SK-N-SH treated with all-trans-retinoic acid at 6 μM for 48 hours (cell line): ENCODE data around the gene METTL2B.
"Not testable (repeated sequence)": the region's sequence is repeated elsewhere in the genome, so short reads cannot be mapped to it uniquely, and the experiment has no call there.

ENCODE experiments used
- ARNTL ChIP-seq: fragments of 450-650 bp; formaldehyde crosslinking; IDR thresholded peaks from 2 replicates; pipeline ENCODE4 v1.5.0; 2020; ENCODE audit warnings: low read depth, mild to moderate bottlenecking, moderate library complexity, borderline replicate concordance
- BACH2 ChIP-seq: fragments of 250-450 bp; sonication (Bioruptor Pico); IDR thresholded peaks from 2 replicates; pipeline ENCODE4 v1.9.0; 2021; ENCODE audit warnings: mild to moderate bottlenecking, borderline replicate concordance
- CSRNP3 ChIP-seq: fragments of 250-450 bp; sonication (Bioruptor Pico); IDR thresholded peaks from 2 replicates; pipeline ENCODE4 v1.5.1; 2021; ENCODE audit warnings: mild to moderate bottlenecking, moderate library complexity
- ISL1 ChIP-seq: fragments of 250-450 bp; sonication (Bioruptor Pico); IDR thresholded peaks from 2 replicates; pipeline ENCODE4 v2.1.2; 2022; ENCODE audit warnings: mild to moderate bottlenecking, moderate library complexity
- PATZ1 ChIP-seq: fragments of 250-450 bp; sonication (Bioruptor Pico); IDR thresholded peaks from 2 replicates; pipeline ENCODE4 v1.8.0; 2020; ENCODE audit warnings: mild to moderate bottlenecking, moderate library complexity, borderline replicate concordance
- SNAI2 ChIP-seq: fragments of 250-450 bp; sonication (Bioruptor Pico); IDR thresholded peaks from 2 replicates; pipeline ENCODE4 v1.5.0; 2020; ENCODE audit warnings: mild to moderate bottlenecking, moderate library complexity
- TCF4 ChIP-seq: fragments of 250-450 bp; sonication (Bioruptor Pico); IDR thresholded peaks from 2 replicates; pipeline ENCODE4 v1.8.0; 2021; ENCODE audit warnings: mild to moderate bottlenecking, moderate library complexity, borderline replicate concordance
- TSHZ2 ChIP-seq: fragments of 250-450 bp; sonication (Bioruptor Pico); IDR thresholded peaks from 2 replicates; pipeline ENCODE4 v1.5.0; 2020; ENCODE audit warnings: mild to moderate bottlenecking, moderate library complexity
- ZC3H10 ChIP-seq: fragments of 250-450 bp; sonication (Bioruptor Pico); IDR thresholded peaks from 2 replicates; pipeline ENCODE4 v1.5.1; 2021; ENCODE audit warnings: mild to moderate bottlenecking, moderate library complexity
- ZFP3 ChIP-seq: fragments of 250-450 bp; sonication (Bioruptor Pico); IDR thresholded peaks from 2 replicates; pipeline ENCODE4 v1.5.0; 2020; ENCODE audit warnings: mild to moderate bottlenecking, moderate library complexity
- ZFP30 ChIP-seq: fragments of 450-650 bp; formaldehyde crosslinking; IDR thresholded peaks from 2 replicates; pipeline ENCODE4 v1.5.0; 2022; ENCODE audit warnings: mild to moderate bottlenecking, moderate library complexity
- ZNF565 ChIP-seq: fragments of 450-650 bp; formaldehyde crosslinking; conservative IDR thresholded peaks from 2 replicates; pipeline ENCODE4 v1.5.0; 2020; ENCODE audit warnings: low read depth, mild to moderate bottlenecking, moderate library complexity
- ZNF8 ChIP-seq: fragments of 450-650 bp; formaldehyde crosslinking; IDR thresholded peaks from 2 replicates; pipeline ENCODE4 v1.5.0; 2020; ENCODE audit warnings: mild to moderate bottlenecking, moderate library complexity

GRCh38 chr7:128506819-128507218 is 30.3 kb downstream of the METTL2B start:
- not testable (repeated sequence) for TF ChIP-seq ZFP30 (CRISPR knock-in tag); ZNF8 (CRISPR knock-in tag); ZFP3; TSHZ2 (CRISPR knock-in tag); BACH2 (CRISPR knock-in tag); TCF4 (CRISPR knock-in tag); ISL1 (CRISPR knock-in tag); SNAI2 (CRISPR knock-in tag); PATZ1 (CRISPR knock-in tag); CSRNP3; ZC3H10 (CRISPR knock-in tag); ARNTL (CRISPR knock-in tag); ZNF565 (CRISPR knock-in tag)
